Measurements from ENCODE around the gene PPP2R1A.

DNA sequence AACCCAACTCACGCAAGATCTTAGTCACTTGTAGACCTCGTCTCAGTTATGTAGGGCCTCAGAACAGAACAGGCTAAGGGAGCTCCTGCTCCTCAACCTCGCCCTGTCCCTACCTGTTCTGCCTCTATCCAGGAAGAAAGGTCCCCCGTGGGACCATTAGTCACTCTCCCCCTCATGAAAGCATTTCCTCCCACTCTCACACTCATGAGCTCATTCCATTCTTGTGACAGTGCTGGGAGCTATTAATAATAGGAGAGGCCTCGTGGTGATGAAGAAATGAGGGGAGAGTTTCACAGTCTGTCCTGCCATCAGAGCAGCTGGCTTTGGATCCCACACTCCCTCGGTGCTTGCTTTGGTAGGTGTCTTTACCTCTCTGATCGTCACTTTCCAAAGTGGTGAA is 10.2 kb downstream of the PPP2R1A start:
- TF ChIP-seq EZH2 (IDR thresholded peaks at IDR 0.05; ENCODE audit: borderline replicate concordance, low read depth, low read length, severe bottlenecking): no peak
- TF ChIP-seq, protein P1, sequence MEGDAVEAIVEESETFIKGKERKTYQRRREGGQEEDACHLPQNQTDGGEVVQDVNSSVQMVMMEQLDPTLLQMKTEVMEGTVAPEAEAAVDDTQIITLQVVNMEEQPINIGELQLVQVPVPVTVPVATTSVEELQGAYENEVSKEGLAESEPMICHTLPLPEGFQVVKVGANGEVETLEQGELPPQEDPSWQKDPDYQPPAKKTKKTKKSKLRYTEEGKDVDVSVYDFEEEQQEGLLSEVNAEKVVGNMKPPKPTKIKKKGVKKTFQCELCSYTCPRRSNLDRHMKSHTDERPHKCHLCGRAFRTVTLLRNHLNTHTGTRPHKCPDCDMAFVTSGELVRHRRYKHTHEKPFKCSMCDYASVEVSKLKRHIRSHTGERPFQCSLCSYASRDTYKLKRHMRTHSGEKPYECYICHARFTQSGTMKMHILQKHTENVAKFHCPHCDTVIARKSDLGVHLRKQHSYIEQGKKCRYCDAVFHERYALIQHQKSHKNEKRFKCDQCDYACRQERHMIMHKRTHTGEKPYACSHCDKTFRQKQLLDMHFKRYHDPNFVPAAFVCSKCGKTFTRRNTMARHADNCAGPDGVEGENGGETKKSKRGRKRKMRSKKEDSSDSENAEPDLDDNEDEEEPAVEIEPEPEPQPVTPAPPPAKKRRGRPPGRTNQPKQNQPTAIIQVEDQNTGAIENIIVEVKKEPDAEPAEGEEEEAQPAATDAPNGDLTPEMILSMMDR (IDR thresholded peaks at IDR 0.05; ENCODE audit: extremely low read depth in 1 of 2, insufficient read depth in 1 of 2, low read depth in 1 of 2, low read length in 2 of 2): no peak
- TF ChIP-seq POLR2A (IDR thresholded peaks at IDR 0.05; ENCODE audit: low read depth, low read length): no peak
- TF ChIP-seq, protein P2, sequence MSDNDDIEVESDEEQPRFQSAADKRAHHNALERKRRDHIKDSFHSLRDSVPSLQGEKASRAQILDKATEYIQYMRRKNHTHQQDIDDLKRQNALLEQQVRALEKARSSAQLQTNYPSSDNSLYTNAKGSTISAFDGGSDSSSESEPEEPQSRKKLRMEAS (IDR thresholded peaks at IDR 0.05; ENCODE audit: insufficient read depth, insufficient read length): no peak
- TF ChIP-seq GATA2 (IDR thresholded peaks at IDR 0.05; ENCODE audit: insufficient read depth, insufficient read length, low read depth, low read length): no peak
